Right lobe of liver (tissue), 4 donors: ENCODE measurements around the gene ERMP1.

Experiments
- POLR2A ChIP-seq: fragments of 450-650 bp; IDR thresholded peaks from one replicate; pipeline ENCODE4 v1.6.1; 2017; ENCODE audit warnings: antibody characterized with exemption, mild to moderate bottlenecking
- TF ChIP-seq, protein P1 (sequence below), 4 donors: fragments of 200-600 bp in 3 of 4; fragments of 450-650 bp in 1 of 4; IDR thresholded peaks; one replicate each; pipeline versions ENCODE4 v1.5.1 to v1.8.0; 2016 to 2022; ENCODE audit warnings: antibody characterized with exemption in 4 of 4, mild to moderate bottlenecking in 2 of 4
- donor health status: DM: no; HTN: no; CAD: no.
- donor health status: DM: no; HTN: no; CAD: no.
- donor health status: DM: no; HTN: yes; CAD: no.

DNA sequence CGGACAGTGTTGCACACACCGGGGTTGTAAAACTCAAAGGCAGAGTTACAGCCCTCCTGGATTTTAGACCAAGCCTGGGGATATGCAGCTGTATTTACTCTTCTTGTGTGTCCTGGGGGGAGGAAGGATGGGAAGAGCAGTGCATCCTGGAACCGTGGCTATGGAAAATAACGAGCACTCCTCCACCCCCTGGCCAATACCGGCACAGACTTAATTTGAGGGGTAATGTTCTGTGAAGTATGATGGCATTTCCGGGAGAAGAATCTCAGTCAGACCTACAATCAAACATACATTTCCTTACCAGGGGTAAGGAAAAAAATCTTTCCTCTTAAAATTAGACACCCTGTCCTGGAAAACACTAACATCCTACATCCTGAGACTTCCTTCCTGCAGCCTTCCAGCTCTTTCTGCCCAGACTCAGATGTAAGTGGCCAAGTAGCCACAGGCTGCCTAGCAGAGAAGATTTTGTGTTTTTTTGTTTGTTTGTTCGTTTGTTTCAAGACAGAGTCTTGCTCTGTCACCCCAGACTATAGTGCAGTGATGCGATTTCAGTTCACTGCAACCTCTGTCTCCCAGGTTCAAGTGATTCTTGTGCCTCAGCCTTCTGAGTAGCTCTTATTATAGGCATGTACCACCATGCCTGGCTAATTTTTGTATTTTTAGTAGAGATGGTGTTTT, 11.0 kb upstream of the ERMP1 start:
- TF ChIP-seq, protein P1, sequence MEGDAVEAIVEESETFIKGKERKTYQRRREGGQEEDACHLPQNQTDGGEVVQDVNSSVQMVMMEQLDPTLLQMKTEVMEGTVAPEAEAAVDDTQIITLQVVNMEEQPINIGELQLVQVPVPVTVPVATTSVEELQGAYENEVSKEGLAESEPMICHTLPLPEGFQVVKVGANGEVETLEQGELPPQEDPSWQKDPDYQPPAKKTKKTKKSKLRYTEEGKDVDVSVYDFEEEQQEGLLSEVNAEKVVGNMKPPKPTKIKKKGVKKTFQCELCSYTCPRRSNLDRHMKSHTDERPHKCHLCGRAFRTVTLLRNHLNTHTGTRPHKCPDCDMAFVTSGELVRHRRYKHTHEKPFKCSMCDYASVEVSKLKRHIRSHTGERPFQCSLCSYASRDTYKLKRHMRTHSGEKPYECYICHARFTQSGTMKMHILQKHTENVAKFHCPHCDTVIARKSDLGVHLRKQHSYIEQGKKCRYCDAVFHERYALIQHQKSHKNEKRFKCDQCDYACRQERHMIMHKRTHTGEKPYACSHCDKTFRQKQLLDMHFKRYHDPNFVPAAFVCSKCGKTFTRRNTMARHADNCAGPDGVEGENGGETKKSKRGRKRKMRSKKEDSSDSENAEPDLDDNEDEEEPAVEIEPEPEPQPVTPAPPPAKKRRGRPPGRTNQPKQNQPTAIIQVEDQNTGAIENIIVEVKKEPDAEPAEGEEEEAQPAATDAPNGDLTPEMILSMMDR (IDR thresholded peaks at IDR 0.05) = no peak
- no peak for TF ChIP-seq POLR2A
